B cell (primary cell): ENCODE measurements around the gene GPR78. TPM values are rescaled to one million over a fixed set of nuclear protein-coding genes. Genes with fewer than 3 reads are reported as not detected.

Source experiments
- ATAC-seq: fragments of 200-7000 bp; cut with Tn5 transposase; one replicate; pipeline ENCODE4 v1.10.0; 2021; ENCODE audit warnings: low read depth, mild to moderate bottlenecking, moderate number of reproducible peaks, moderate library complexity
- CTCF ChIA-PET: fragments of 350-600 bp; sonication (Branson Sonifier 250); formaldehyde crosslinking; loops from one replicate; lab custom pipeline; 2021; ENCODE audit warnings: antibody characterized with exemption, inconsistent platforms; lab: Charles Lee
- POLR2A ChIA-PET: fragments of 350-600 bp; sonication (Branson Sonifier 250); formaldehyde crosslinking; loops from one replicate; lab custom pipeline; 2021; ENCODE audit warnings: antibody characterized with exemption; lab: Charles Lee
- DNase-seq: peaks from one replicate; pipeline ENCODE4 v3.0.0; 2013
- H2AFZ ChIP-seq: 2 replicates; pipeline ENCODE4 v1.6.1; 2012; ENCODE audit warnings: mild to moderate bottlenecking, low read depth, low read length; ENCODE audit not compliant: insufficient read depth, poor library complexity, severe bottlenecking
- H3K27ac ChIP-seq, 2 donors: 1 replicate in 1 of 2; 2 replicates in 1 of 2; pipeline ENCODE4 v1.5.1; 2012 to 2013; ENCODE audit warnings: low read length in 2 of 2, mild to moderate bottlenecking in 2 of 2, moderate library complexity in 1 of 2
- H3K27me3 ChIP-seq, 4 experiments: fragments of 200-600 bp in 1 of 4; sonication (generic) in 1 of 4; replicated peaks in 1 of 4; 1 replicate in 2 of 4; 2 replicates in 2 of 4; pipeline versions ENCODE4 v1.6.1 to v1.7.0; 2013 to 2016; ENCODE audit warnings: low read length in 3 of 4, mild to moderate bottlenecking in 2 of 4, mixed read lengths in 1 of 4, moderate library complexity in 1 of 4; ENCODE audit not compliant: insufficient read depth in 4 of 4, control insufficient read depth in 3 of 4; ENCODE audit errors: control extremely low read depth in 1 of 4
- H3K36me3 ChIP-seq, 2 experiments: replicated peaks in 1 of 2; 1 replicate in 1 of 2; 2 replicates in 1 of 2; pipeline versions ENCODE4 v1.6.1 to v1.7.1; 2013; ENCODE audit warnings: low read length in 1 of 2; ENCODE audit not compliant: insufficient read depth in 2 of 2, control insufficient read depth in 1 of 2; ENCODE audit errors: control extremely low read depth in 1 of 2, extremely low read depth in 1 of 2
- H3K4me1 ChIP-seq, 2 donors: fragments of 200-600 bp in 1 of 2; sonication (generic) in 1 of 2; 1 replicate in 1 of 2; 2 replicates in 1 of 2; pipeline versions ENCODE4 v1.5.1 to v1.6.1; 2013 to 2017; ENCODE audit warnings: low read length in 2 of 2; ENCODE audit not compliant: control insufficient read depth in 2 of 2, insufficient read depth in 2 of 2
- H3K4me2 ChIP-seq: replicated peaks from 2 replicates; pipeline ENCODE3; 2012; ENCODE audit warnings: mild to moderate bottlenecking, low read depth, low read length; ENCODE audit not compliant: poor library complexity, severe bottlenecking
- H3K4me3 ChIP-seq, 5 experiments: fragments of 200-600 bp in 1 of 5; sonication (generic) in 1 of 5; 1 replicate in 3 of 5; 2 replicates in 2 of 5; pipeline versions ENCODE4 v1.5.1 to v1.7.0; 2011 to 2016; ENCODE audit warnings: low read length in 4 of 5, mild to moderate bottlenecking in 4 of 5, low read depth in 2 of 5, control low read depth in 1 of 5, moderate library complexity in 1 of 5; ENCODE audit not compliant: insufficient read depth in 1 of 5; ENCODE audit errors: control extremely low read depth in 1 of 5, extremely low read depth in 1 of 5
- H3K79me2 ChIP-seq: fragments of 200-600 bp; sonication (generic); one replicate; pipeline ENCODE4 v1.6.0; 2016; ENCODE audit warnings: low read length; ENCODE audit not compliant: control insufficient read depth, insufficient read depth
- H3K9ac ChIP-seq: fragments of 200-600 bp; sonication (generic); 2 replicates; pipeline ENCODE4 v1.6.1; 2017; ENCODE audit warnings: mild to moderate bottlenecking, low read length, moderate library complexity
- H3K9me3 ChIP-seq, 3 donors: one replicate each; pipeline versions ENCODE4 v1.6.1 to v1.7.1; 2013; ENCODE audit warnings: low read length in 2 of 3; ENCODE audit not compliant: control insufficient read depth in 2 of 3, insufficient read depth in 1 of 3; ENCODE audit errors: control extremely low read depth in 1 of 3
- H4K20me1 ChIP-seq: 2 replicates; pipeline ENCODE4 v1.6.0; 2012; ENCODE audit warnings: mild to moderate bottlenecking, low read length; ENCODE audit not compliant: insufficient read depth, control insufficient read depth, poor library complexity, severe bottlenecking
- H3K27ac Mint-ChIP-seq: one replicate; pipeline ENCODE4 v1.8.0; 2021; ENCODE audit warnings: mixed read lengths
- H3K27me3 Mint-ChIP-seq: one replicate; pipeline ENCODE4 v1.8.0; 2021; ENCODE audit warnings: mixed read lengths
- H3K4me1 Mint-ChIP-seq: one replicate; pipeline ENCODE4 v1.8.0; 2021; ENCODE audit warnings: mixed read lengths
- H3K4me3 Mint-ChIP-seq: one replicate; pipeline ENCODE4 v1.8.0; 2021; ENCODE audit warnings: mixed read lengths
- H3K9me3 Mint-ChIP-seq: one replicate; pipeline ENCODE4 v1.8.0; 2022; ENCODE audit warnings: mixed read lengths; ENCODE audit not compliant: insufficient read depth
- EZH2 ChIP-seq: IDR thresholded peaks from 2 replicates; pipeline ENCODE4 v1.6.1; 2012; ENCODE audit warnings: borderline replicate concordance, low read depth, mild to moderate bottlenecking, moderate library complexity, low read length; ENCODE audit not compliant: insufficient read depth, poor library complexity, severe bottlenecking
- WGBS: methylation state at CpG from one replicate; pipeline ENCODE4 v1.1.5; 2013; ENCODE audit warnings: missing lambda C conversion rate; ENCODE audit not compliant: insufficient coverage; 5-methylcytosine and 5-hydroxymethylcytosine counted together
- intact Hi-C: fragments of 100-400 bp; cut with micrococcal nuclease; formaldehyde crosslinking; loops from one replicate; pipeline ENCODE4 v1.10.0; 2022
- polyA plus RNA-seq: library from polyadenylated mRNA; depleted of rRNA; stranded (reverse); fragments of >200 nt; gene quantifications from 2 replicates; pipeline ENCODE4 v1.2.3, GENCODE V29; 2012
- total RNA-seq, 2 donors: library from RNA; stranded (reverse); fragments of 120-200 nt in 1 of 2; gene quantifications; 1 replicate in 1 of 2; 2 replicates in 1 of 2; pipeline versions ENCODE4 v1.2.3 to v1.2.4, GENCODE V29; 2013 to 2022
- TF ChIP-seq, protein P1 (sequence below): fragments of 200-600 bp; IDR thresholded peaks from one replicate; pipeline ENCODE4 v1.8.0; 2022; ENCODE audit warnings: antibody characterized with exemption, mild to moderate bottlenecking

GPR78 gene
- total and polyA plus RNA-seq, 2 donors (not counting 1 experiment from before 2014, with no cell fraction given): not detected

DNA sequence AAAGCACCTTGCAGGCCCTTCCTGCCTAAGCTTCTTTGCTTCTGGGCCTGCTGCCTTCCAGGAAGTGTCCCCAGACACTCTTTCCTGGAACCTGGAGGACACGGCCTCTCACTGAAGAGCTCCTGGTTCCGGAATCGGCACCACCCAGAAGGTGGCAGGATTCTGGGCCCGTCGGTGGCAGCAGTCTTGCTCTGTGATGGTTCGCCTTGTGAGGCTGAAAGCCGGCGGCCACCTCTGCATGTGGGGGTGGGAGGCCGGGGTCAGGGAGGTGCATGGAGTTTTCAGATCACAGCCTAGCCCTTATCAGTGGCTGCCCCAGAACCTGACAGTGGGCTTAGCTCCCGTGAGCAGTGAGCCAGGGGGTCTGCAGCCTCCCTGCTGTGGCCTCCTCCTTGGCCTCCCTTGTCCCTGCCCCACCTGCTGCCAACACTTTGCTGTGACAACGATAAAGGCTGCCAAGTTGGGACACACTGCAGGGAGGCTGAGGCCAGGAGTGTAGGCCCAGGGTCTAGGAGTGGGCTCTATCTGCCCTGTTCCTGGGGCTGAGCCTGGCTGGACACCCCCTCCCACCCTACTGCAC is 30.8 kb upstream of the GPR78 start:
- Histone ChIP-seq H3K79me2 (no peaks in the 10 kb centered on the region), H4K20me1 (no peaks in the 10 kb centered on the region), H3K4me3 (no peak overlapping the region), H3K4me1 (no peaks in the 10 kb centered on the region), H3K27me3 (no peaks in the 10 kb centered on the region), H3K9me3 (peaks cover 0 to under 1% (median 0%) of the 10 kb centered on the region in 3 donors), H2AFZ (no peak overlapping the region), H3K9ac (no peak overlapping the region), H3K4me2 (no peak overlapping the region), H3K27ac (no peak overlapping the region), H3K36me3 (no peaks in the 10 kb centered on the region)
- no peaks in the 10 kb centered on the region for H3K4me1 Mint-ChIP-seq
- no peak for DNase-seq
- TF ChIP-seq EZH2: no peak
- TF ChIP-seq, protein P1, sequence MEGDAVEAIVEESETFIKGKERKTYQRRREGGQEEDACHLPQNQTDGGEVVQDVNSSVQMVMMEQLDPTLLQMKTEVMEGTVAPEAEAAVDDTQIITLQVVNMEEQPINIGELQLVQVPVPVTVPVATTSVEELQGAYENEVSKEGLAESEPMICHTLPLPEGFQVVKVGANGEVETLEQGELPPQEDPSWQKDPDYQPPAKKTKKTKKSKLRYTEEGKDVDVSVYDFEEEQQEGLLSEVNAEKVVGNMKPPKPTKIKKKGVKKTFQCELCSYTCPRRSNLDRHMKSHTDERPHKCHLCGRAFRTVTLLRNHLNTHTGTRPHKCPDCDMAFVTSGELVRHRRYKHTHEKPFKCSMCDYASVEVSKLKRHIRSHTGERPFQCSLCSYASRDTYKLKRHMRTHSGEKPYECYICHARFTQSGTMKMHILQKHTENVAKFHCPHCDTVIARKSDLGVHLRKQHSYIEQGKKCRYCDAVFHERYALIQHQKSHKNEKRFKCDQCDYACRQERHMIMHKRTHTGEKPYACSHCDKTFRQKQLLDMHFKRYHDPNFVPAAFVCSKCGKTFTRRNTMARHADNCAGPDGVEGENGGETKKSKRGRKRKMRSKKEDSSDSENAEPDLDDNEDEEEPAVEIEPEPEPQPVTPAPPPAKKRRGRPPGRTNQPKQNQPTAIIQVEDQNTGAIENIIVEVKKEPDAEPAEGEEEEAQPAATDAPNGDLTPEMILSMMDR: no peak
- peaks cover 3% of the 10 kb centered on the region for H3K27me3 Mint-ChIP-seq
- H3K9me3 Mint-ChIP-seq: no peaks in the 10 kb centered on the region
- intact Hi-C loops: no loop called here
- 85% methylated on average over 8 of the region's 11 CpGs for whole genome bisulfite sequencing
- no peak for ATAC-seq
- POLR2A ChIA-PET: no interaction called here
- H3K4me3 Mint-ChIP-seq: no peak overlapping the region
- CTCF ChIA-PET: no interaction called here
- H3K27ac Mint-ChIP-seq: no peak overlapping the region

DNA sequence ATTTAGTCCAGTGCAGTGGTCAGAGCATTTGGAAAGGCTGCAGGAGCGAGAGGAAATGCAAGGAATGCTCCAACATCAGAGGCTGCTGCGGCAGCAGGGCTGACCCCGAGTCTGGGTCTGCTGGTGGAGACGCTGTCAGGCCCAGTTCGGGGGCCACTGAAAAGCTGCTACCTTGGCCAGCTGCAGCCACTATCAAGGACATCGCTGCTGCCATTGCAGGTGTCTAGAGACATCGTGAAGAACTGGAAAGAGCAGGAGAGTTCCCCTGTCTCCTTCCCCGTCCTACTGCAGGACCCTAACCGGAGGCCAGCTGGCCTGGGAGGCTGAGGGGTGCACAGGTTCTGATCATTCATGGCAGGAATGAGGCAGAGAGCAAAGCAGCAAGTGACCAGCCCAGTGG is 29.5 kb upstream of the GPR78 start:
- ChIA-PET POLR2A (no interaction called here), CTCF (no interaction called here)
- Histone ChIP-seq H3K4me2 (no peak overlapping the region), H3K27me3 (no peaks in the 10 kb centered on the region), H3K9me3 (peaks cover 0 to 2% (median 0%) of the 10 kb centered on the region in 3 donors), H4K20me1 (no peaks in the 10 kb centered on the region), H3K36me3 (no peaks in the 10 kb centered on the region), H3K9ac (no peak overlapping the region), H3K4me3 (no peak overlapping the region), H2AFZ (no peak overlapping the region), H3K27ac (no peak overlapping the region), H3K79me2 (no peaks in the 10 kb centered on the region), H3K4me1 (no peaks in the 10 kb centered on the region)
- TF ChIP-seq, protein P1: no peak
- no peak for TF ChIP-seq EZH2
- no peak overlapping the region for H3K4me3 Mint-ChIP-seq
- peaks cover 3% of the 10 kb centered on the region for H3K27me3 Mint-ChIP-seq
- no peak overlapping the region for H3K27ac Mint-ChIP-seq
- 84% methylated on average over 9 of the region's 9 CpGs for WGBS
- ATAC-seq (no peak), DNase-seq (no peak)
- H3K9me3 Mint-ChIP-seq: no peaks in the 10 kb centered on the region
- intact Hi-C loops: no loop called here
- H3K4me1 Mint-ChIP-seq: no peaks in the 10 kb centered on the region
